Adrenal gland (tissue), 12 donors: ENCODE results near the gene SEC62. TPM values are rescaled to one million over a fixed set of nuclear protein-coding genes. Genes with fewer than 3 reads are reported as not detected.

Experiments
- DNase-seq, 7 donors: peaks; one replicate each; pipeline ENCODE4 v3.0.0-alpha.2; 2019 to 2020
- H3K27ac ChIP-seq, 5 donors: fragments of 200-600 bp; sonication (generic) in 4 of 5; 1 replicate in 3 of 5; 2 replicates in 2 of 5; pipeline versions ENCODE4 v1.5.1 to v1.8.0; 2016 to 2020; ENCODE audit warnings: mild to moderate bottlenecking in 1 of 5
- H3K27me3 ChIP-seq: fragments of 200-600 bp; 2 replicates; pipeline ENCODE4 v1.8.0; 2021
- H3K36me3 ChIP-seq, 2 donors: fragments of 200-600 bp; replicated peaks in 1 of 2; 1 replicate in 1 of 2; 2 replicates in 1 of 2; pipeline versions ENCODE4 v1.5.1 to v1.8.0; 2018 to 2022
- H3K4me1 ChIP-seq, 2 donors: fragments of 200-600 bp; replicated peaks in 1 of 2; 1 replicate in 1 of 2; 2 replicates in 1 of 2; pipeline versions ENCODE4 v1.5.1 to v1.8.0; 2018 to 2021
- H3K4me3 ChIP-seq, 4 donors: fragments of 200-600 bp; sonication (generic) in 3 of 4; one replicate each; pipeline ENCODE4 v1.5.1; 2016 to 2018
- H3K9me3 ChIP-seq, 3 donors: fragments of 200-600 bp; sonication (generic) in 1 of 3; replicated peaks in 1 of 3; 1 replicate in 2 of 3; 2 replicates in 1 of 3; pipeline versions ENCODE4 v1.5.1 to v1.8.0; 2016 to 2021
- POLR2A ChIP-seq, 2 donors: fragments of 450-650 bp; IDR thresholded peaks; one replicate each; pipeline ENCODE4 v1.6.1; 2017; ENCODE audit warnings: antibody characterized with exemption in 2 of 2, mild to moderate bottlenecking in 2 of 2, moderate library complexity in 1 of 2
- WGBS, 4 donors: extraction: QIAGEN DNeasy Blood & Tissue Kit in 2 of 4; methylation state at CpG; one replicate each; pipeline versions ENCODE4 v1.1.5 to v1.1.7; 2013 to 2017; 5-methylcytosine and 5-hydroxymethylcytosine counted together
- intact Hi-C, 2 donors: fragments of 100-400 bp; cut with DNase I; formaldehyde crosslinking; loops; one replicate each; pipeline versions ENCODE4 v1.14.1 to v1.15.0; 2022 to 2023
- polyA plus RNA-seq, 3 donors: library from polyadenylated mRNA; stranded (reverse); fragments of 200-250 nt in 2 of 3; fragments of 350-450 nt in 1 of 3; fragmentation: Illumina TruSeq in 1 of 3; extraction: RNeasy Lipid Tissue Mini Kit (QIAGEN cat#74804) in 1 of 3; gene quantifications; one replicate each; pipeline ENCODE4 v1.2.3, GENCODE V29; 2013 to 2014
- total RNA-seq, 9 donors: library from RNA; depleted of rRNA in 4 of 9; stranded (reverse); fragments of >200 nt in 4 of 9; fragments of 120-200 nt in 1 of 9; fragmentation: NEBNext Ultra II Directional in 1 of 9; extraction: Animal tissue kit (Norgen Biotek cat#: 25700) in 1 of 9; gene quantifications; one replicate each; pipeline versions ENCODE4 v1.1.0 to v1.2.4, GENCODE V29; 2013 to 2023
- TF ChIP-seq, protein P1 (sequence below), 6 experiments: fragments of 450-650 bp in 4 of 6; fragments of 200-600 bp in 2 of 6; sonication (generic) in 1 of 6; IDR thresholded peaks; 1 replicate in 5 of 6; 2 replicates in 1 of 6; pipeline versions ENCODE4 v1.5.1 to v1.8.0; 2016 to 2021; ENCODE audit warnings: antibody characterized with exemption in 6 of 6, mild to moderate bottlenecking in 2 of 6, moderate library complexity in 1 of 6
- donor health status: healthy with polysubstance abuse.
- donor health status: Bipolar disorder and iron deficiency.
- donor health status: DM: yes; HTN: yes; CAD: no.
- donor health status: DM: no; HTN: no; CAD: no.
- donor health status: DM: no; HTN: no; CAD: no.
- donor health status: DM: yes; HTN: yes; CAD: no.

The SEC62 gene
- total and polyA plus RNA-seq, 12 donors, result 41.1 to 267 (median 148) TPM

DNA sequence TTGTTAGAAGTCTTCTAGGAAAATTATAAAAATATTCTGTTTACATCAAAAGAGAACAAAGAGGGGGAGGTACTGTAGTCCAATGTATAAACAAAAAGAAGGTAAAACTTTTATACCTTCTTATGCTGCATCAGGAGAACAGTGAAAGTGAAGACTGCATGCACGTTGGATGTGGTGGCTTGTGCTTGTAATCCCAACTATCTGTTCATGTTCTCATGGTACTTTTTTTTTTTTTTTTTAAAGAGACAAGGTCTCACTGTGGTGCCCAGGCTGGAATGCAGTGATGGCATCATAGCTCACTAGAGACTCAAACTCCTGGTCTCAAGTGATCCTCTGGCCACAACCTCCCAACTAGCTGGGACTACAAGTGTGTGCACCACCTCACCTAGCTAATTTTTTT lies 4.2 kb downstream of the SEC62 start:
- Histone ChIP-seq H3K36me3 (peaks cover 0 to 1% of the 10 kb centered on the region in 2 donors), H3K4me3 (no peak overlapping the region), H3K27ac (no peak overlapping the region), H3K9me3 (no peaks in the 10 kb centered on the region), H3K4me1 (peaks cover 22 to 59% of the 10 kb centered on the region in 2 donors), H3K27me3 (no peaks in the 10 kb centered on the region)
- WGBS, 4 donors, result 45 to 55% (median 50%) methylated on average over 1 of the region's 1 CpG
- no peak for TF ChIP-seq POLR2A (IDR thresholded peaks at IDR 0.05)
- TF ChIP-seq, protein P1, sequence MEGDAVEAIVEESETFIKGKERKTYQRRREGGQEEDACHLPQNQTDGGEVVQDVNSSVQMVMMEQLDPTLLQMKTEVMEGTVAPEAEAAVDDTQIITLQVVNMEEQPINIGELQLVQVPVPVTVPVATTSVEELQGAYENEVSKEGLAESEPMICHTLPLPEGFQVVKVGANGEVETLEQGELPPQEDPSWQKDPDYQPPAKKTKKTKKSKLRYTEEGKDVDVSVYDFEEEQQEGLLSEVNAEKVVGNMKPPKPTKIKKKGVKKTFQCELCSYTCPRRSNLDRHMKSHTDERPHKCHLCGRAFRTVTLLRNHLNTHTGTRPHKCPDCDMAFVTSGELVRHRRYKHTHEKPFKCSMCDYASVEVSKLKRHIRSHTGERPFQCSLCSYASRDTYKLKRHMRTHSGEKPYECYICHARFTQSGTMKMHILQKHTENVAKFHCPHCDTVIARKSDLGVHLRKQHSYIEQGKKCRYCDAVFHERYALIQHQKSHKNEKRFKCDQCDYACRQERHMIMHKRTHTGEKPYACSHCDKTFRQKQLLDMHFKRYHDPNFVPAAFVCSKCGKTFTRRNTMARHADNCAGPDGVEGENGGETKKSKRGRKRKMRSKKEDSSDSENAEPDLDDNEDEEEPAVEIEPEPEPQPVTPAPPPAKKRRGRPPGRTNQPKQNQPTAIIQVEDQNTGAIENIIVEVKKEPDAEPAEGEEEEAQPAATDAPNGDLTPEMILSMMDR (IDR thresholded peaks at IDR 0.05), result no peak
- DNase-seq, result no peak
- intact Hi-C loops, result loop anchor here in 1 of 2 donors (10.0 kb wide), 1 partner anchor 186 kb away; no protein-coding TSS in a partner anchor

DNA sequence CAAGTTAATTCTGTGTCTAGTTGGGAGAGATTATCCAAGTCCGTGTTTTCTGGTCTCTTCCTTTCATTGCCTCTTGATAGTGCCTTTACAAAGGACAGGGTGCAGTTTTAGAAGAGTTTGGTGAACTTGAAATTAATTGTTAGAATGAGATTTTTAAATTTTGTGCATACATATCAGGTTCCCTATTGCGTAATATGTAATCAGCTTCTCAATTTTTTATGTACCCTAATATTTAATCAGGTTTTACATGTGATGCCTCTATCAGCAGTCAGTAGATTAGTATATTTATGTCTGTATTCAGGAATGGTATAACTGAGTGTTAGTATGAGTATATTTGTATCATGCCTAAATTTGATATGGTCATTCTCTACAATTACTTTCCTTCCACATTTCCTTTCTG lies 4.9 kb downstream of the SEC62 start:
- intact Hi-C loops, result loop anchor here in 1 of 2 donors (10.0 kb wide), 1 partner anchor 187 kb away; no protein-coding TSS in a partner anchor
- DNase-seq, result no peak
- Histone ChIP-seq H3K9me3 (no peaks in the 10 kb centered on the region), H3K36me3 (peaks cover 0 to 8% of the 10 kb centered on the region in 2 donors), H3K4me3 (no peak overlapping the region), H3K27ac (no peak overlapping the region), H3K27me3 (no peaks in the 10 kb centered on the region), H3K4me1 (peaks cover 22 to 59% of the 10 kb centered on the region in 2 donors)
- WGBS, 4 donors, result 73 to 88% (median 83%) methylated on average over 2 of the region's 2 CpGs
- no peak for TF ChIP-seq POLR2A (IDR thresholded peaks at IDR 0.05)
- TF ChIP-seq, protein P1 (IDR thresholded peaks at IDR 0.05), result no peak

DNA sequence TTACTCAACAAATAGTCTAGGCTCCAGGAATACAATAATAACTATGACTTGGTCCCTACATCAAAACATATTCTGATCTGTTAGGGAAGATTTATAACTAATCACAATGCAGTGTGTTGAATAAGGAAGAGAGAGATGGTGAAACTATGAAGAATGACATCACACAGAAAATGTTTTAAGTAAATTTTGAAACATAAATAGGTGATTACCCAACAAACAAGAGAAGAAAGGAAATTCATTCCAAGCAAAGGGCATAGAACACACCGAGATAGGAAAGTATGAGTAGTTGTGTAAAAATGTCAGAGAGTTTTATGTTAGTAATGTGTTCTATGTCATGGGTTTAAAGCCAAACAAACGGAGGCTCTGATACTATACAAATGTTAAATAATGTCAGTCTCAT lies 13.4 kb downstream of the SEC62 start:
- TF ChIP-seq POLR2A (IDR thresholded peaks at IDR 0.05), result no peak
- TF ChIP-seq, protein P1 (IDR thresholded peaks at IDR 0.05), result no peak
- DNase-seq, result no peak
- Histone ChIP-seq H3K4me3 (no peak overlapping the region), H3K36me3 (peaks cover 0 to 88% of the 10 kb centered on the region in 2 donors), H3K27ac (no peak overlapping the region), H3K27me3 (no peaks in the 10 kb centered on the region), H3K9me3 (no peaks in the 10 kb centered on the region), H3K4me1 (no peaks in the 10 kb centered on the region)
- 62 to 75% (median 71%) methylated on average over 2 of the region's 2 CpGs for WGBS, 4 donors
- intact Hi-C loops, result loop anchor here in 1 of 2 donors (10.0 kb wide), 1 partner anchor 115 kb away; no protein-coding TSS in a partner anchor

DNA sequence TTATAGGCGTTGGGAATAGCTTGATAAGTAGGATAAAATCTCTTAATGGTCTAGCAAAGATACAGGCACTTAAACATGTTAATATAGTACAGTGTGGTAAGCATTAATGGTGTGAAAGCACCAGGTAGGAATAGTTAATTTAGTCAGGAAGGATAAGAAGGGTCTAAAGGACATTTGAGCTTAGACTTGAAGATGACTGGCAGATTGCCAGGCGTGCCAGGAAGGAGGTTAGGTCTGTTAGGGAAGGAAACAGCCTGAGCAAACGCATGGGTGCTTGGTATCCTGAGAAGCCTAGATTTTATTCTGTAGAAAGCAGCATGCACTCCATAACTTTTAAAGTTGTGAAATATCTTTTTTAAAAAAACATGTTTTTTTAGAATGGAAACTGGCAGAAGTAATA lies 17.7 kb downstream of the SEC62 start:
- Histone ChIP-seq H3K27me3 (no peaks in the 10 kb centered on the region), H3K27ac (no peak overlapping the region), H3K36me3 (peaks cover 0 to 96% of the 10 kb centered on the region in 2 donors), H3K4me1 (no peaks in the 10 kb centered on the region), H3K4me3 (no peak overlapping the region), H3K9me3 (no peaks in the 10 kb centered on the region)
- intact Hi-C loops, result loop anchor here in 1 of 2 donors (10.0 kb wide), 1 partner anchor 111 kb away; no protein-coding TSS in a partner anchor
- peak in 4 of 7 donors; percentile 27 to 63 (median 33) for DNase-seq
- TF ChIP-seq POLR2A (IDR thresholded peaks at IDR 0.05), result no peak
- TF ChIP-seq, protein P1 (IDR thresholded peaks at IDR 0.05), result no peak
- WGBS, 4 donors, result 67 to 80% (median 75%) methylated on average over 3 of the region's 3 CpGs
